ENCODE data around the gene SAG. TPM values are rescaled to one million over a fixed set of nuclear protein-coding genes. Genes with fewer than 3 reads are reported as not detected.

SAG gene
- total and polyA plus RNA-seq, 4 donors = not detected

GRCh38 chr2:233311241-233311926 is 3.8 kb downstream of the SAG start:
- DNase-seq (ENCODE audit: low spot score) = no peak
- Histone ChIP-seq H3K9me3 (ENCODE audit: control insufficient read depth in 4 of 4, low read length in 3 of 4) (no peaks in the 10 kb centered on the region), H3K4me1 (ENCODE audit: control insufficient read depth in 4 of 4, insufficient read depth in 4 of 4, low read length in 3 of 4) (no peaks in the 10 kb centered on the region), H3K27ac (ENCODE audit: low read depth in 1 of 2, low read length in 2 of 2) (no peak overlapping the region), H3K36me3 (ENCODE audit: control insufficient read depth in 4 of 4, insufficient read depth in 3 of 4, low read depth in 1 of 4, low read length in 3 of 4) (no peaks in the 10 kb centered on the region), H3K4me3 (ENCODE audit: low read depth in 1 of 3, low read length in 3 of 3) (no peak overlapping the region), H3K27me3 (ENCODE audit: control insufficient read depth in 4 of 4, insufficient read depth in 4 of 4, low read length in 3 of 4) (no peaks in the 10 kb centered on the region), H3K9ac (ENCODE audit: low read depth in 1 of 2, low read length in 2 of 2) (no peak overlapping the region)
- TF ChIP-seq TAF1 (conservative IDR thresholded peaks at IDR 0.05) (no peak), ZBTB33 (IDR thresholded peaks at IDR 0.05) (no peak), REST (IDR thresholded peaks at IDR 0.05) (no peak), FOXA1 (IDR thresholded peaks at IDR 0.05) (no peak), HNF4A (conservative IDR thresholded peaks at IDR 0.05) (no peak), EGR1 (IDR thresholded peaks at IDR 0.05; ENCODE audit: low read depth in 2 of 2) (no peak), GABPA (IDR thresholded peaks at IDR 0.05 in 1 of 2, conservative IDR thresholded peaks at IDR 0.05 in 1 of 2) (no peak), HNF4G (IDR thresholded peaks at IDR 0.05) (no peak), RXRA (IDR thresholded peaks at IDR 0.05) (no peak), CTCF (IDR thresholded peaks at IDR 0.05; ENCODE audit: low read depth, low read length, missing input control) (no peak), RAD21 (IDR thresholded peaks at IDR 0.05) (no peak), MAX (IDR thresholded peaks at IDR 0.05) (no peak), ATF3 (IDR thresholded peaks at IDR 0.05) (no peak), NR2F2 (IDR thresholded peaks at IDR 0.05) (no peak), YY1 (IDR thresholded peaks at IDR 0.05) (no peak)
- 88% methylated on average over 11 of the region's 11 CpGs for WGBS

GRCh38 chr2:233312874-233313273 is 5.3 kb downstream of the SAG start:
- no peak for DNase-seq (ENCODE audit: low spot score)
- Histone ChIP-seq H3K4me1 (ENCODE audit: control insufficient read depth in 4 of 4, insufficient read depth in 4 of 4, low read length in 3 of 4) (no peaks in the 10 kb centered on the region), H3K27me3 (ENCODE audit: control insufficient read depth in 4 of 4, insufficient read depth in 4 of 4, low read length in 3 of 4) (no peaks in the 10 kb centered on the region), H3K4me3 (ENCODE audit: low read depth in 1 of 3, low read length in 3 of 3) (no peak overlapping the region), H3K27ac (ENCODE audit: low read depth in 1 of 2, low read length in 2 of 2) (no peak overlapping the region), H3K9me3 (ENCODE audit: control insufficient read depth in 4 of 4, low read length in 3 of 4) (no peaks in the 10 kb centered on the region), H3K9ac (ENCODE audit: low read depth in 1 of 2, low read length in 2 of 2) (no peak overlapping the region), H3K36me3 (ENCODE audit: control insufficient read depth in 4 of 4, insufficient read depth in 3 of 4, low read depth in 1 of 4, low read length in 3 of 4) (no peaks in the 10 kb centered on the region)
- 88% methylated on average over 8 of the region's 8 CpGs for WGBS
- TF ChIP-seq ZBTB33 (IDR thresholded peaks at IDR 0.05) (no peak), HNF4A (conservative IDR thresholded peaks at IDR 0.05) (no peak), SP1 (IDR thresholded peaks at IDR 0.05) (no peak)

All from liver (tissue), 9 donors.